Occipital lobe (tissue), 2 donors: Measurements from ENCODE around the gene RRM2. TPM values are rescaled to one million over a fixed set of nuclear protein-coding genes. Genes with fewer than 3 reads are reported as not detected.
A peak's percentile ranks its signal among the peaks of the same experiment; 100 is the strongest.
"Not testable (repeated sequence)": the region's sequence is repeated elsewhere in the genome, so short reads cannot be mapped to it uniquely, and the experiment has no call there.

Source experiments
- DNase-seq: peaks from one replicate; lab custom pipeline; 2025; lab: John Stamatoyannopoulos, UW
- total RNA-seq: library from RNA; depleted of rRNA; stranded (reverse); fragments of >200 nt; gene quantifications from one replicate; pipeline ENCODE4 v1.2.3, GENCODE V29; 2014

Gene RRM2
- total RNA-seq, 1 donor from 2014 or later = 4.8 TPM

DNA sequence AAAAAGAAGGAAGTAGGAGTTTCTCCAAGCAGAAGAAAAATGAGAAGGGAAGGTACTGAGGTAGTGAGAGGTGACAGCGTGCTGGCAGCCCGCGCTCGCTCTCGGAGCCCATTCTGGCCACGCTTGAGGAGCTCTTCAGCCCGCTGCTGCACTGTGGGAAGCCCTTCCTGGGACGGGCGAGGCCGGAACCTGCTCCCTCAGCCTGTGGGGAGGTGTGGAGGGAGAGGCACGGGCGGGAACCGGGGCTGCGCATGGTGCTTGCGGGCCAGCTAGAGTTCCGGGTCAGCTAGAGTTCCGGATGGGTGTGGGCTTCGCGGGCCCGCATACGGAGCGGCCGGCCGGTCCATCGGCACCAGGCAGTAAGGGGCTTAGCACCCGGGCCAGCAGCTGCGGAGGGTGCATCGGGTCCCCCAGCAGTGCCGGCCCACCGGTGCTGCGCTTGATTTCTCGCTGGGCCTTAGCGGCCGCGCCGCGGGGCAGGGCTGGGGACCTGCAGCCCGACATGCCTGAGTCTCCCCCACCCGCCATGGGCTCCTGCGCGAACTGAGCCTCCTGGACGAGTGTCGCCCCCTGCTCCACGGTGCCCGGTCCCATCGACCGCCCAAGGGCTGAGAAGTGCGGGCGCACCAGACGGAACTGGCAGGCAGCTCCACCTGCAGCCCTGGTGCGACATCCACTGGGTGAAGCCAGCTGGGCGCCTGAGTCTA is 31.2 kb upstream of the RRM2 start:
- DNase-seq = no peak

DNA sequence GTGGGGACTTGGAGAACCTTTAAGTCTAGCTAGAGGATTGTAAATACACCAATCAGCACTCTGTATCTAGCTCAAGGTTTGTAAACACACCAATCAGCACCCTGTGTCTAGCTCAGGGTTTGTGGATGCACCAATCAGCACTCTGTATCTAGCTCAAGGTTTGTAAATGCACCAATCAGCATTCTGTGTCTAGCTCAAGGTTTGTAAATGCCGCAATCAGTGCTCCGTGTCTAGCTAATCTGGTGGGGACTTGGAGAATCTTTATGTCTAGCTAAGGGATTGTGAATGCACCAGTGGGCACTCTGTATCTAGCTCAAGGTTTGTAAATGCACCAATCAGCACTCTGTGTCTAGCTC is 30.7 kb upstream of the RRM2 start:
- DNase-seq = not testable (repeated sequence)

DNA sequence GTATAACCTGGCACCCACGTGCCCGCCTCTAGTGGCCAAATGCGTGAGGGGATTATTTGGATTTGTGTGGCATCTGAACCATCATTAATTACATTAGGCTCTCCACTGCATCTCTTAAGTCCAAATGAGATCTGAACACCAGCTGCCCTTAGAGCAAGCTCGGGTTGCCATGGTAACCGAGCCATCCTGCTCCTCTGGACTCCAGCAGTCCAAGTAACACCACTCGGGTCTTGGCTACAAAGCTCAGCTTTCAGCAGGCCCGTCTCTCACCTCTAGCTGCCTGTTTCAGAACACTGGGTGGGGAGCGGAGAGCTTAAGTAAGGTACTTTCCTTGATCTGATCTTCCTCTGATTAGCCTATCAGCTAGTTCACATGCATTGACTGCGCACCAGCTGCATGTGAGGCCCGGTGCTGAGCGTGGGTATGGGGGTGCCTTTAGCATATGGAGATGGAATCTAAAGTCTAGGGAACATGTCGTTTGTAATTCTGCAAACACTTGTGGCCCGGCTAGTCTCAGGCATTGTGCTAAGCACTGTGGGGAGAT is 28.2 kb upstream of the RRM2 start:
- DNase-seq = no peak

DNA sequence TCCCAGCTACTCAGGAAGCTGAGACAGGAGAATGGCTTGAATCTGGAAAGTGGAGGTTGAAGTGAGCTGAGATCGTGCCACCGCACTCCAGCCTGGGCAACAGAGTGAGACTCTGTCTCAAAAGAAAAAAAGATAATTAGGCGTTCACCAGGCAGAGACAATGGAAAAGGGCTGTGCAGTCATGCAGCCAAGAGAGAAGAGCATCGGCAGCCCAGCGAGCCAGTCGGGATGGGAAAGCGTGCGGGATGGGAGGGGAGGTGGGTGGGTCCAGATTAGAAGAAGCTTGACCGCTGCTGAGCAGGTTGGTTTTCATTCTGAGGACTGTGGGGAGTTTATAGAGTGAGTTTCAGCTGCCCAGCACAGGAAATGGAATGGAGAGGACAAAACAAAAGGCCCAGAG is 27.4 kb upstream of the RRM2 start:
- DNase-seq = no peak

DNA sequence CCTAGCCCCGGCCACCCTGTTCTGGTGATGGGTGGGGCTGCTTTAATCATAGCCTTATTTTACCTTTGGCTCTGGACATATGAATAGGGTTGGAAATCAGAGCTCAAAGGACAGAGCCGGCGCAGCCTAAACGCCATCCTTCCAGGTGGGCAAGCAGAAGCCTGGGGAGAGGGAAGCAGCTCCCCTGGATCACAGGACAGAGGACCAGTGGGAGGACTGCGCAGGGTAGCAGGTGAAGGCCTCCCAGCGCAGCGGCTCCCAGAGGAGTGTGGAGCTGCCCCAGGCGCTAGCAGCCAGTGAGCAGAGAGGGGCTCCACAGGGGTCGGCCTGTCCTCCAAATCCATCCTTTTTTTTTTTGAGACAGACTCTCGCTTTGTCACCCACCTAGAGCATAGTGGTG is 25.9 kb upstream of the RRM2 start:
- no peak for DNase-seq

DNA sequence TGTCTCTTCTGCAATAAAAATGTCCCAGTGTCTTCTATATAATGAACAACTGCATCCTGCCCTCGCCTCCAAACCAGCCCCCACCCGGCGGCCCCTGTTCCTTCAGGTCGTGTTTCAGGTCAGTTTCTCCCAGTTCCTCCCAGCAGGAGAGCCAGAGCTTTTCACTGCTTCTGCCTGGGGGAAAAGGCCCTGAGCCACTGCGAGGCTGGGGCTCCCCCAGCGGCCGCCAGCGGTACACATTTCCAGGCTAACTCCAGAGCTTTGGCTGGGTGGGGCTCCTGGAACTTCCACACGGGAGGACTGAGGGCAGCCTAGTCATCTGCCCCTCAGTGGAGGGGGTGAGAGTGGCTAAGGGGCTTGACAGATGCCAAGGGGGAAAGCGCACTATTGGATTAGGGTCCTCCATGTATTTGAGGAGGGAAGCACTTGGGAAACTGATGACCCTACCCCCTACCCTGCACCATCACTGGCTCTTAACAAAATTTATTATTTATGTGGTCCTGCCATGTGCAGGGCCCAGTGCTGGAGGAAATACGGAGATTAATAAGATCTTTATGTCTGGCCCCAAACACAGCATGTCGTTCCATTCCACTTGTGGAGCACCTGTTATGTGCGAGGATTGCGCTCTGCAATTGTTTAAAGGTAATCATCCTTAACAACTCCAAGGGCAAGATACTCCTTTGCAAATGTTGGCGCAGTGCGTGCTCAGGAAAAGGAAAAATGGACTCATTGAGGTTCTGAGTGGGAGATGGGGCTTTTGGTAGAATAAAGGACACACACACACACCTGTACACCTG is 25.0 kb upstream of the RRM2 start:
- DNase-seq = peak; percentile 37

DNA sequence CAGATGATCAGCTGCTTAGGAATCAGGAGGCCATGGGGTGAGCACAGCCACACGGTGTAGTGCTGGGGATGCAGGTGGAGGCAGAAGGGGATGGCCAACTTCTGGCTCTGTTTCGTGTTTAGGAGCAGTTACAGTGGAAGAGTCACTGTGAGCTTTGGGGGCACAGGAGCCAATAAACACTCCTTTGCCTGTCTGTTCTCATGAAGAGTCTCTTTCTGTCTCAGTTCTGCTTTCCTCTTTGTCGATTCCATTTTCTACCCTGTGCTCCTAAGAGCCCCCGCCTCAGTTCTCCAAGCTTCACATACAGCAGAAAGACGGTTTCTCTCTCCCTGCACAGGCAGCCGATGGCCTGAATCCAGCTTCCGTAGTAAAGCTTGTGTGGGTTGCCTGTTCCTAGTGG is 21.0 kb upstream of the RRM2 start:
- no peak for DNase-seq

DNA sequence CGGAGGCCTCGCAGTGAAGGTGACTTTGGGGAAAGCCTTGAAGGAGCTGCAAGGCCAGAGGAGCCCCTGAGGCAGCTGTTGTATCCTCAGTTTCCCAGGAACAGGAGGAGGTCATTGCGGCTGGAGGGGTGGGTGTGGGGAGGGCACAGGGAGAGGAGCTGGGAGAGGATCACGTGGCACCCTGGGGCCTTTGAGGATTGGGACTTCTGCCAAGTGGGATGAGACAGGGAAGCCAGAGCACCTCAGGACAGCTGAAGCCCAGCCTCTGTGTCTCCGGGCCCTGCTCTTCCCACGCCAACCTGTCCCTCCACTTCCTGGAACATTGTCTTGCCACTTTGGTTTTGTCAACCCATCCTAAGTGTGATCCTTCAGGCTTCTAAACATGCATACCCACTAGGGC is 19.4 kb upstream of the RRM2 start:
- no peak for DNase-seq

DNA sequence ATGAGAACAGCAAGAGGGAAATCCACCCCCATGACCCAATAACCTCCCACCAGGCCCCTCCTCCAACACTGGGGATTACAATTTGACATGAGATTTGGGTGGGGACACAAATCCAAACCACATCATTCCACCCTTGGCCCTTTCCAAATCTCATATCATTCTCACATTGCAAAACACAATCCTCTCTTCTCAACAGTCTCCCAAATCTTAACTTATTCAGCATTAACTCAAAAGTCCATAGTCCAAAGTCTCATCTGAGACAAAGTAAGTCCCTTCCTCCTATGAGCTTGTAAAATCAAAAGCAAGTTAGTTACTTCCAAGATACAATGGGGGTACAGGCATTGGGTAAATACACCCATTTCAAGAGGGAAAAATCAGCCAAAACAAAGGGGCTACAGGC is 17.6 kb upstream of the RRM2 start:
- not testable (repeated sequence) for DNase-seq

DNA sequence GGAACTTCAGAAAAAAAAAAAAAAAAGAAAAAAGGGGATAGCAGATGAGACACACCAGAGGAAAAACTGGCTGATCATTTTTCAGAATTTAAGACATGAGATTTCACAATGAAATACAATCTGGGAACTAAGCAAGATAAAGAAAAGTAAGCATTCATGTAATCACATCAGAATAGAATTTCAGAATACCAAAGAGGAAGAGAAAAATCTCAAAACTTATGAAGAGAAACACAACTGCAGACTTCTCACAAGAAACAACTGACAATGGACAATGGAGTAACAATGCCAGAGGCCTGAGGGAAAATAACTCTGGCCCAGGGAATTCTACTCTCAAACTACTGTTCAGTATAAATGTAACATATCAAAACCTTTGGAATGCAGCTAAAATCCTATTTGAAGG is 13.2 kb upstream of the RRM2 start:
- no peak for DNase-seq

DNA sequence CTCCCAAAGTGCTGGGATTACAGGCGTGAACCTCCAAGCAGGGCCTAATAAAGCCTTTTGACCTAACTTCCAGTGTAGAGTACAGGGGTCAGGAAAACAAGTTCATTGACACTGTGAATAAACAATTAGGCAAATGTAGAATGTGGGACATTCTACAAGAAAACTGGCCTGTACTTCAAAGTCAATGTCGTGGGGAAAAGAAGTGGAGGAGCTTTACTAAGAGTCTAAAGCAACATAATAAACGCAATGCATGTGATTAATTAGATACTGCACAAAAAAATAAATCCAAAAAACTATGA is 3.6 kb upstream of the RRM2 start:
- no peak for DNase-seq

DNA sequence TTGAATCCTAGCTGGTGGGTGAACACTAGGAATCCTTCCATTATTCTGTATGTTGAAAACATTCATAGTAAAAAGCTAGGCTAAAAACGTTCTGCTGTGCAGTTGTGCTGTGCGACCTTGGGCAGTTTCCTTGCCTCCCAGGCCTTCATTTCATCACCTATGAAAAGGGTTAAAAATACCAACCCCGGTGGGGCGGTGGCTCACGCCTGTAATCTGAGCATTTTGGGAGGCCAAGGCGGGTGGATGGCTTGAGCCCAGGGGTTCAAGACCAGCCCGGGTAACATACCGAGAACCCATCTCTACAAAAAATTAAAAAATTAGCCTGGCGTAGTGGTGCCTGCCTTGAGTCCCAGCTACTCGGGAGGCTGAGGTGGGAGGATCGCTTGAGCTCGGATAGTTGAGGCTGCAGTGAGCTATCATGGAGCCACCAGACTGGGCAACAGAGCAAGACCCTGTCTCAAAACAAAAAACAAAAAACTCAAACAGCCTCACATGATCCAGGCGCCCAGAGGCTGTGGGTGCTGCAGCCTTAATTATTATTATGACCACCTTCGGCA is 2.9 kb upstream of the RRM2 start:
- DNase-seq = no peak

DNA sequence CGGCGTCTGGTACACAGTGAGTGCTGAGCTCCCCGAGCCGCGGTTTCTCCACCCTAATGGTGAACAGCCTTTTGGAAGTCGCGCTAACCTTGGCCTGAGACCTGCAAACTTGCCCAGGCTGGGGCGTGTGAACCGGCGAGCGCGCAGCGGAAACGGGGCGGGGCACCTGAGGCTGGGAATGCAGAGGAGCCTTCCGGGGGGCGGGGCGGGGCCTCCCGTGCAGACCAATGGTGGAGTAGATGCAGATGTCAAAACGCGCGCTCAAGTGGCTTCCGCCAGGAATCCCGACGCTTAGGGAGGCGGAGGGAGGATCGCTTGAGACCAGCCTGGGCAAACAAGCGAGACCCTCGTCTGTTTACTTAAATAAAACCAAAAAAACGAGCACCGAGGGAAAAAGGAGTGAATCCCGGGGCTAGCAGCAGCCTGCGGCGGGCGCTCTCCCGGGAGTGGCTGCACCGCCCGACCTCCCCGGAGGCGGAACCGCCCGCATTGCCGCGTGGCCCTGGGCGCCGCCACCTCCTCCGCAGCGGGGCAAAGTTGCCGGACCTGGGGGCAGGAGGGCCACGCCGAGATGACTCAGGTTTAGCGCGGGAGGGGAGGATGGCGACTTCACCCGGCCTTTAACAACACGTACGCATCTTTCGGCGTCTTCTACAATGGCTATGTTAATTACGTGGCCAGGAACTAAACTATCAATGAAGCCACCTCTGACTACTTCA is 2.2 kb upstream of the RRM2 start:
- peak; percentile 74 for DNase-seq

DNA sequence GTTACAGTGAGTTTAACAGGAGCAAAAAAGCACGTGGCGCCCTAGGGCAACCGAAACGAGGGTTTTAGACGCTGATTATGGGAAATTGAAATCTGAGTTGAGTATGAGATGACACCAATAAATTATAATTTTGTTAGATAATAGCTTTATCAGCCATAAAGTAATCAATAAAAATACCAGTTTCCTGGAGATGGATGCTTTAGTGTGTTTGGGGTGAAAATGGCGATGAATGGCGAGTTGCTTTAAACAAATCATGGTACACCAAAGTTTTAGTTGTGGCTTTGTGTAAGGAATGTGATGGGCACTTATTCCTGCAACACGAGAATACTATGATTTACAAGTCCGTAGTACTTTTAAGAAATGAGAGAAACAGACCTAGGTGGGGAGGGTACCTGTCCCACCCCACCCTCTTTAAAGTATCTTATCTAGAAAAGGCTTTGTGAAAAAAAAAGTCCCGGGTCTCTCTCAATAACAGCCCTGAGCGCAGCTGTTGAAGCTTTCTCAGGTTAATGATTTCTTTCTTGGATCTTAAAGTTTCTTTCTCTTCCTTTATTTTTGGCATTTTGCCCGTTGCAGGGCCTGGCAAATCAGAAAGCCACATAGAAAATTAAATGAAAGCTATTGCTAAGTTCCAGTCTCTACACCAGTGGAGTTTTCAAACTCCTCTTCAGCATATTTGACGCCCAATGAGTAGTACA is 1.5 kb upstream of the RRM2 start:
- no peak for DNase-seq

DNA sequence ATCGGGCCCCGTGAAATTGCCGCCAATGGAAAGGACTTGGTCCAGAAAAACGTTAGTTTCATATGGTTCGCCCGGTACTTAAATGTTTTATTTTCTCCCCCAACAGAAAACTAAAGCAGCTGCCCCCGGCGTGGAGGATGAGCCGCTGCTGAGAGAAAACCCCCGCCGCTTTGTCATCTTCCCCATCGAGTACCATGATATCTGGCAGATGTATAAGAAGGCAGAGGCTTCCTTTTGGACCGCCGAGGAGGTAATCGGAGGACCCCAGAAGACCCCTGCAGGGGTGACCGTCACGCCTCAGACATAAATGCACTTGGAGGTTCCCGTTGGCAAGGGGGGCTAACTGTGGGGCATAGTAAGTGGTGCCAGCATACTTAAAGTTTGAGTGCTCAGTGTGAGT is 742 bp downstream of the RRM2 start:
- DNase-seq = no peak

DNA sequence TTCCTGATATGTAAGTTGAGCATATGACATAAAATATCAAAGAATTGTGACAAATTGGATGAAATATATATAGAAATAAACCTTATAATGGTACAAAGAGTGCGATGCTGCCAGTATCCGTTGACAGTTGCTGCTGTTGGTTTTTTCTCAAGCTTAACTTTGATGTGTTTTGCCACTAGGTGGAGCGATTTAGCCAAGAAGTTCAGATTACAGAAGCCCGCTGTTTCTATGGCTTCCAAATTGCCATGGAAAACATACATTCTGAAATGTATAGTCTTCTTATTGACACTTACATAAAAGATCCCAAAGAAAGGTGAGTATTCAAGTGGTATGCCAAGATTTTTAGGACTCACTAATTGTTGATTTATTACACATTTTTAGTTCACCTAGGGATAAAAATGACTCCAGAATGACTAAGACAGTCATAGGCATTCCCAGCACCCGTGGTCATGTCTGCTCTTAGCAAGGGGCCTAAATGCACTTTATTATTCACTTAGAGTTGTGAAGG is 2.1 kb downstream of the RRM2 start:
- DNase-seq = no peak

DNA sequence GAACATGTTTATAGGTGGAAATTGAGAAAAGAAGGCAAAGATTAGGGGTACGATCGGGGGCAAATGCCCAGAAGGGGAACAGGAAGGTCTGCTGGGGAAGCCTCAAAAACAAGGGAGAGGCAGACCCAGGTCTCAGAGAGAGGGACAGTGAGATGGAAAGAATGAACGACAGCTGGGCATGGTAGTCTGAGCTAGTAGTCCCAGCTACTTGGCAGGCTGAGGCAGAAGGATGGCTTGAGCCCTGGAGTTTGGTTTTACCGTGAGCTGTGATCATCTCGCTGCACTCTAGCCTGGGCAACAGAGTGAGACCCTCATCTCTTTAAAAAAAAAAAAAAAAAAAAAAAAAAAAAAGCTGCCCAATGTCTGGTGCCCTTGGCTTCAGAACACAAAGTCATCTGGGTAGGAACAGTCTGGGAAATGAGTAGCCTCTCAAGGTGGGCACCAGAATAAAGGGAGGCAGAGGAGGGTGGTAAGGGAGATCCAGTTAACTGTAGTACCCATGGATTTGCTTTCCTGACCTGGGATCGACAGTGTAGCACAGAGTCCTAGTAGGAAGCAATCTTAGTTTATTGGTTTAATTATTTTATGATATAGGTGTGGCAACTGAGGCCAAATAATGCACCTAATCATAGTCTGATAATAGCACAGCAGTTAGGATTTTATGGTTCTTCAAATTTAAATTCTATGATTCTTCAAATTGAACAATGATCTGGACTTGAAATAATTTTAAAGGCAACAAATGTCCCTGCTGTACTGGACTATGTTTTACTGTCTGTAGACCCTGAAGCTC is 3.5 kb downstream of the RRM2 start:
- DNase-seq = no peak

DNA sequence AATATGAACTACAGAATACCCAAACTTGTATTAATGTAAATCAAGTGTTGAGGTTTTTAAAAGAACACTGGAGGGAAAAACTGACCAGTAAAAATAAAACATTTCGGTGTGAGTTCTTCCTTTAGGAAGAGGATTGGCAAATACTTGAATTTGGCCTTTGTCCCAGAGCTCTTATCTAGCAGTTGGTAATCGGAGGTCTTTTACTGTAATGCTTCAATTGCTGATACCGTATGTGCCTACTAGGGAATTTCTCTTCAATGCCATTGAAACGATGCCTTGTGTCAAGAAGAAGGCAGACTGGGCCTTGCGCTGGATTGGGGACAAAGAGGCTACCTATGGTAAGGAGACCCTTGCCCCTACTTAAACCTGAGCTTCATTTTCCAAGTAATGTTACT is 4.1 kb downstream of the RRM2 start:
- DNase-seq = no peak

DNA sequence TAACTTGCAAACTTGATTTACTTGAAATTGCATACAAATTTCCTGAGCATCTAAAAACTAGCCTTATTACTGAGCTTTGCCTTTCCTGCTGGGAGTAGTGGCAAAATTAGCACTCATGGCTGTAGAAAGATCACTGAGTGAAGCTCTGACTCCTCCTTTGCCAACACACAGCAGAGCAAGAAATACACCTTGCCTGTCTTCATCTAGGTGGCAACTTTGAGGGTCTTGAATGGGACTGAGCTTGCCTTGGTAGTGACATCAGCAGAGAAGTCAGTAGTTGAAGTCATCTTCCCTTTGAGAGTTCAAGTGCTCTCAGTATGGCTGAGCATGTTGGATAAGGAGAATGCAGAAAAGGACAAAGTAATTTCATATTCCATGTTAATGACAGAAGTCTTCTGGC is 5.9 kb downstream of the RRM2 start:
- DNase-seq = no peak

DNA sequence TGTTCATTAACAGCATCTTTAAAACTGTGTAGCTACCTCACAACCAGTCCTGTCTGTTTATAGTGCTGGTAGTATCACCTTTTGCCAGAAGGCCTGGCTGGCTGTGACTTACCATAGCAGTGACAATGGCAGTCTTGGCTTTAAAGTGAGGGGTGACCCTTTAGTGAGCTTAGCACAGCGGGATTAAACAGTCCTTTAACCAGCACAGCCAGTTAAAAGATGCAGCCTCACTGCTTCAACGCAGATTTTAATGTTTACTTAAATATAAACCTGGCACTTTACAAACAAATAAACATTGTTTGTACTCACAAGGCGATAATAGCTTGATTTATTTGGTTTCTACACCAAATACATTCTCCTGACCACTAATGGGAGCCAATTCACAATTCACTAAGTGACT is 7.0 kb downstream of the RRM2 start:
- no peak for DNase-seq
